NCI-H2107 treated with DMSO at 0.1 percent for 48 hours (cell line): Measurements from ENCODE around the gene KIF2C.

Source experiments
- DNase-seq: peaks from one replicate; lab custom pipeline; 2025; ENCODE audit not compliant: unreplicated experiment; lab: John Stamatoyannopoulos, UW

KIF2C gene

DNA sequence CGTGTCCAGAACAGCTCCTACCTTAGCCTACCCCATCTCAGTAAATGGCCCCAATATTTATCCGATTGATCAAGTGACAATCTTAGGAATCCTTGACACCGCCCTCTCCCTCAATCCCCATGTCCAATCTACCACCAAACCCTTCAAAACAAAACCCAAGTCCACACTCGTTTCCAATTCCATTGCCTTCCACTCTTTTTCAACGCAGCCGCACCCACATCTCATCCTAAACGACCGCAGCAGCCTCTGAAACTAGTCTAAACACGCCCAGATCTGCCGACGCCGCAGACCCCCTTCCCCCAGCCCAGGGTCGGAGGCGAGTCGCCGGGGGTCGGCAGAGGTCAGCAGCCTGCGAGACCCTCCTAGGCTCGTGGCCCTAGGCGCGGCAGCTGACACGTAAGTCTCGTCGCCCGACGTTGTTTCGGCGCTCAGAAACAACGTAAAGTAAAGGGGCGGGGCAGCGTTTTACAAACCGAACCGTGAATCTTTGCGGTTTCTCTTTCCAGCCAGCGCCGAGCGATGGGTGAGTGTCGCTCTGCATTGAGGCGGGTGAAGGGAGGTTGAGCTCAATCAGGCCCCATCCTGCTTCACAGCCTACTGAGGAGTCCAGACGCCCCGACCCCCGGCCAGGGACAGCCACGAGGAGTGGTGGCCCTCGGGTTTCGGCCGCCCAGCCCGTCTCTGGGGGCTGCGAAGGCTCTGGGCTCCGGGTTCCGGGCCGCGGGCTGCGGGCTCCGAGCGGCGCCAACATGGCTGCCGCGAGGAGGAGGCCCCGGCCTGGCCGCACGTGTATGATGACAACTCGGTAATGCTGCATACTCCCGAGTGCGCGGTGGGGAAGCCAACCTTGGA is 35.7 kb downstream of the KIF2C start, which contains the start of gene RPS8:
Gene RPS8 (plus strand): TSS at position 463 of the 852 bp plus-strand sequence. CDS start 57 bp downstream, at position 520.
- peak; percentile 93 for DNase-seq

DNA sequence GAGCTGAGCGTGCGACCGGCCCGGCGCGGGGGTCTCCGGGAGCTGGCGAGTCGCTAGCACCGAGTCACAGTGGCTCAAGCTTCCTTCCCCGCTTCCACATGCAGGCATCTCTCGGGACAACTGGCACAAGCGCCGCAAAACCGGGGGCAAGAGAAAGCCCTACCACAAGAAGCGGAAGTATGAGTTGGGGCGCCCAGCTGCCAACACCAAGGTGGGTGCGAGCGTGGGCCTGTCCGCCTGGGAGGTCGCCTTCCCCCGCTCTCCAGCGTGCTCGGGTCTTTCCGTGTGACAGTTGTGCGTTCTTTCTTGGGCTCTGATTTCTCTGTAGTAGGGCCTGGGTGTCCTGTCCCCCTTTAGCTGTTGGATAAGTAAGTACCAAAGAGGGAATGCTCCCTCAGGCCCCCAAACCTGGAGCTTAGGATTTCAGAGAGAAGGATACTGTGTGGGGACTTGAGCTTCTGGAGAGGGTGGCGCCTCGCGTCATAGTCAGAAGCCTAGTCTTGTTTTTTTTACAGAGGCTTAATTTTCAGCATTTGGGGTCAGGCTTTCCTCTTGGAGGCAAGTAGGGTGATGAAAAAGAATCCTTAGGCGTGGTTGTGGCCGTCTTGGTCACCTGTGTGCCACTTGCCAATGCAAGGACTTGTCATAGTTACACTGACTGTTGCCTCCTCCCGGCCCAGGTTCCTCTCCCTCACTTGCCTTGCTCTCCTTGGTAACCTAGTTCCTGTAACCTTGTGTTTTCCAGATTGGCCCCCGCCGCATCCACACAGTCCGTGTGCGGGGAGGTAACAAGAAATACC is 36.5 kb downstream of the KIF2C start:
- DNase-seq = no peak

DNA sequence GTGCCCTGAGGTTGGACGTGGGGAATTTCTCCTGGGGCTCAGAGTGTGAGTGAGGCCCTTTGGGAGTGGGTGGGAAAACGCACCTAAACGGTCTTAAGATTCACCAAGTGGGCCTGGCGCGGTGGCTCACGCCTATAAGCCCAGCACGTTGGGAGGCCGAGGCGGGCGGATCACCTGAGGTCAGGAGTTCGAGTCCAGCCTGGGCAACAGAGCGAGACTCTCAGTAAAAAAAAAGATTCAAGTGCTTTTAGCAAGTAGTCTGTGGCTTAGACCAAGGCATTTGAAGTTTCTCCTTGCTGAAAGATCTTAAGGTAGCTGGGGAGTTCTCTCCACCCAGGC is 37.1 kb downstream of the KIF2C start:
- DNase-seq = no peak

DNA sequence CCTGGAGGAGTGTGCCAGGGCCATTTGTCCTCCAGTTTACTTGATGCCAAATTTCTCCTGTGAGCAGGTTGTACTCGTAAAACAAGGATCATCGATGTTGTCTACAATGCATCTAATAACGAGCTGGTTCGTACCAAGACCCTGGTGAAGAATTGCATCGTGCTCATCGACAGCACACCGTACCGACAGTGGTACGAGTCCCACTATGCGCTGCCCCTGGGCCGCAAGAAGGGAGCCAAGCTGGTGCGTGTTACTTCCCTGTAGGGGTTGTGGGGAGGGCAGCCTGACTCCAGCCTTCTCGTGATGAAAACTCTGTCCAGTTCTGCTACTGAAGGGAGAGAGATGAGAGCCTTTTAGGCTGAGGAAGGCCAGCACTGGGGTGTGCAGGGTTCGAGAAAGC is 37.9 kb downstream of the KIF2C start:
- no peak for DNase-seq

DNA sequence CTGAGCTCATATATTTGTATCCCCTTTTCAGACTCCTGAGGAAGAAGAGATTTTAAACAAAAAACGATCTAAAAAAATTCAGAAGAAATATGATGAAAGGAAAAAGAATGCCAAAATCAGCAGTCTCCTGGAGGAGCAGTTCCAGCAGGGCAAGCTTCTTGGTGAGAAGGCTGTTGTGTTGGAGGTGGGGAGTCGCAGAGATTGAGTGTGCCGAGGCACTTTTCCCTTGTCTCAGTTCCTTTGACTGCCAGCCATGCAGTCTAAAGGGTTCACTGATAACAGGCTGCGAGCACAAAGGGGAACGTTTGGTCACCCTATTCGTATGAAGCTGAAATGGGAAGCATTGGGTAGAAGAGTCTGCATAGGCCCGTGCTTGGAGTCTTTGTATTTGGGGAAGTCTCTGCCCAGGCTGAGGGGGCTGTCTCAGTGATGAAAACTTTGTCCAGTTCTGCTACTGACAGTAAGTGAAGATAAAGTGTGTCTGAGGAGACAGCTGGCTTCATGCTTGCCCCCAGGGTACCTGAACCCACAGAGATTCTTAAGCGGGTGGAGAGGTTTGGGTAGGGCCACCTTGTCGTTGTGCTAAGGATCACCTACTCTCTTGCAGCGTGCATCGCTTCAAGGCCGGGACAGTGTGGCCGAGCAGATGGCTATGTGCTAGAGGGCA is 38.5 kb downstream of the KIF2C start:
- no peak for DNase-seq

DNA sequence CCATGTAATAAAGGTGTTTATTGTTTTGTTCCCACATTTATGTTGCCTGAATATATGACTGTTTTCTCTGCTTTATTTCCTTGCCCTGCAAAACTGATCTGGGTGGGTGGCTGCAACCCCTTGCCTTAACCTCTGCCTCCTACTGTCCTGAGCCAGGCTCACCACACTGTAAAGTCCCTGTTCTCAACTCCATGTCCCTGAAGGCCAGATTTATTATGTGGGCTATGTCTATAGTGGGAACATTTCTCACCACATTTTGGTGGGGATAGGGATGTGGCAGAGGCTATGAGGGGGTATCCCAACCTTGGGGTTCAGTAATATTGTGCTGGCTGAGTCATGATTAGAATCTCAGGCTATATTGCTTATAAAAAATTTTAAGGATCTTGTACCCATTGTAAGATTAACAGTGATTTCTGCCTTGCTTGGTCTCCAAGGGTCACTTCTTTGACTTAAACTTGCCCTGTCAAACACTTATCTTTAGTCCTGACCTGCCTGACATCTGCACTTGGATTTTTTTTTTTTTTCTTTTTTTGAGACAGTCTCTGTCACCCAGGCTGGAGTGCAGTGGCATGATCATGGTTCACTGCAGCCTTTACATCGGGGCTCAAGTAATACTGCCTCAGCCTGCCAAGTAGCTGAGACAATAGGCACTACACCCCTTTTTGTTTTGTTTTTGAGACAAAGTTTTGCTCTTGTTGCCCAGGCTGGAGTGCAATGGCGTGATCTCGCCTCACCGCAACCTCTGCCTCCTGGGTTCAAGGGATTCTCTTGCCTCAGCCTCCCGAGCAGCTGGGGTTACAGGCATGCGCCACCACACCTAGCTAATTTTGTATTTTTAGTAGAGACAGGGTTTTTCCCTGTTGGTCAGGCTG is 39.3 kb downstream of the KIF2C start:
- no peak for DNase-seq

DNA sequence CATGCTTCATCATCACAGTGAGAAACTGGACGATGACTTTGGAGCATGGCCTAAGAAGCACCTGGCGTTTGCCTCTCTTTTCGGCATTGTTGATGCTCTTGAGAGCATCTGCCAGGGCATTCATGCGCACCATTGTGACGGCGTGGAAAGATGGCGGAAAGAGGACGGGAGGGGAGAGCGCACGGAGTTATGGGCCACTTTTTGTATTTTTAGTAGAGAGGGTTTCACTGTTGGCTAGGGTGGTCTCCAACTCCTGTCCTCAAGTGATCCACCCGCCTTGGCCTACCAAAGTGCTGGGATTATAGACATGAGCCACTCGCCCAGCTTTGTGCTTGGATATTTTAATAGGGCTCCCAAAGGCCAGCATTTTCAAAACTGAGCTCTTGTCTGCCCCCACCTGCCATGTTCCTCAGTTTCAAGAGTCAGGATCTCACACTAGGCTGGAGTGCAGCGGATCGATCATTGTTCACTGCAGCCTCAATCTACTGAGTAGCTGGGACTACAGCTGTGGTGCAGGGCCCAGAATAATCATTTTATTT is 41.0 kb downstream of the KIF2C start:
- no peak for DNase-seq

- DNase-seq = no peak
Observed at GRCh38 chr1:44783697-44784093, 44.1 kb downstream of the KIF2C start.

DNA sequence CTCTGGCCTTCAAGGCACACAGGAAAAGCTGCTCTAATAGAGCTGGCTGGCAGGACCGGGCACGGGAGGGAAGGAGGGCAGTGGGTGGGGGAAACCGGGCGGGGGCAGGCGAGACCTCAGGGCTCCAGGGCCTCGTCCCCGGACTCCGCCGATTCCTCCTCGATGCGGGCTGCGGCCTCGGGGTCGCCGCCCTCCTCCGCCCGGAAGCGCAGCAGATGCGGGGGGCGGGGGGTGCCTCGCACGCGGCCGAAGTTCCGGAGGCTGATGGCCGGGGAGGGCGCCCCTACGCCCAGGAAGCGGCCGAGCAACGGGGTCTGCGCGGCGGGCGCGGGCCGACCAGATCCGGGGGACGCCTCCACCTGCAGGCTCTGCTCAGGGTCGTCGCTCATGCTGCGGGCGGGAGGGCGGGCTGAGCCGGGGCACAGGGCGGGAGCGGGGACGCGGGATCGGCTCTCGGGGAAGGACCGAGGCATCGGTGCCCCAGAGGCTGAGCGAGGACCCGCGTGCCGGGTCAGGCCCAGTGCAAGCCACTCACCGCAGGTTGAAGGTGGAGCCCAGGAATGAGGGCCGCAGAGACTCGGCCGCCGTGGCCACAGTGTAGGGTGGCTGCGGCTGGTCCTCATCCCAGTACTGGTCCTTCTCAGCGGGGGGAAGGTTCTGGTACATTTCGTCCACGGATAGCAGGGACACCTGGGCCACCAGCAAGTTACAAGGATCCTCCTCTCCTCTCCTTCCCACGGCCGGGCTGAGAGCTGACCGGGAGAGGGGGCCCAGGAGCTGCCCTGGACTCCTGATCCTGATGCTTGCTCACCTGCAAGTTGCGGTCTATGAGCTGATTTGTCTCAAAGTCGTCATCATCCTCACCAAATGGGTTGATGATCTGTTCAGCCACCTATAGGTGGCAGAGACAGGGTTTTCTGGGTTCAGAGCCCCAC is 44.7 kb downstream of the KIF2C start:
- no peak for DNase-seq

DNA sequence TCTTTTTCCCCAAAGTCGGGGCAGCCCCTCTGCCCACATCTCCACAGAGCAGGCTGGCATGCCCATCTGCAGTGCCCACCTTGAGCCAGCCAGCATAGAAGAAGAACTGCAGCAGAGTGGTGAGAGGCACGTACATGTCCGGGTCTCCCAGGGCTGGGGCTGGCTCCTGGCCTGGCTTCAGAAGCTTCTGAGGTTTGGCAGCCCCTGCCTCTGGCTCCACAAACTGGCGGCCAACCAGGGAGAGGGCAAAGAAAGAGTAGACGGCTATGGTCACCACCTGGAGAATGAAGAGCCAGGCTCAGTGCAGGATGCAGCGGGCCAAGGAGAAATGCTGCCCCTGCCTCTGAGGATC is 45.4 kb downstream of the KIF2C start:
- no peak for DNase-seq

DNA sequence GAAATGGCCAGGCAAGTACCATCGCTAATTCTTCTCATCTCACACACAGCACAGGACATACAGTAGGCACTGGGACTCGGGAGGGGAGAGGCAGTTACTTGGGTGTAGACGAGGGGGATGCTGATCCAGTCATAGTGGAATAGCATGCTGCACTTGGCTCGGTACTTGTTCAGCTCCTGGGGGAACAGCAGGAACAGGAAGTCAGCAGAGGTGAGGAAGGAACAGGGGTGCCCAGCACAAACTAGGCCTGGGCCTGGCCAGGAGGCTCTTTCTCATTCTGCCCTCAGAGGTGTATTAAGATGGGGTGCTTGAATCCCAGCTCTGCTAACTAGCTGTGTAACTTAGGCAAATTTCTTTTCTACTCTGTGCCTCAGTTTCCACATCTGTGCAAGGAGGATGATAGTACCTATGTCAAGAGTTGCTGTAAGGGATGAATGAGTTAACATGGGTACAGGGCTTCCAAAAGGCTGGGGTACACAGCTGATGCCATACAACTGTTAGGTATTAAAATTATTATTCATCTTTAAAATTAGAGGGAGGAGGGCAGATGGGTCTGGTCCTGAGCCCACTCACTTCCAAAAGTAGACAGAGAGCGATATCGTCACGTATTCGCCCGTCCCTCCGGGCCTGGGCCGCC is 46.0 kb downstream of the KIF2C start:
- no peak for DNase-seq

- no peak for DNase-seq
Observed at GRCh38 chr1:44786138-44786840, 46.7 kb downstream of the KIF2C start.

GRCh38 chr1:44786841-44787426 is 47.3 kb downstream of the KIF2C start:
- no peak for DNase-seq

GRCh38 chr1:44787506-44787905 is 47.9 kb downstream of the KIF2C start:
- no peak for DNase-seq

GRCh38 chr1:44788120-44788860 is 48.7 kb downstream of the KIF2C start, which contains the start of gene BEST4:
TSS of gene BEST4 (minus strand) at chr1:44788170. CDS start at chr1:44787705, 465 bp downstream.
- DNase-seq = no peak

GRCh38 chr1:44790968-44791801 is 51.5 kb downstream of the KIF2C start:
- no peak for DNase-seq
